ENCODE results near the gene PDE7B. TPM values are rescaled to one million over a fixed set of nuclear protein-coding genes. Genes with fewer than 3 reads are reported as not detected.

Gene PDE7B
- total RNA-seq, 1 experiment from 2014 or later, result not detected

DNA sequence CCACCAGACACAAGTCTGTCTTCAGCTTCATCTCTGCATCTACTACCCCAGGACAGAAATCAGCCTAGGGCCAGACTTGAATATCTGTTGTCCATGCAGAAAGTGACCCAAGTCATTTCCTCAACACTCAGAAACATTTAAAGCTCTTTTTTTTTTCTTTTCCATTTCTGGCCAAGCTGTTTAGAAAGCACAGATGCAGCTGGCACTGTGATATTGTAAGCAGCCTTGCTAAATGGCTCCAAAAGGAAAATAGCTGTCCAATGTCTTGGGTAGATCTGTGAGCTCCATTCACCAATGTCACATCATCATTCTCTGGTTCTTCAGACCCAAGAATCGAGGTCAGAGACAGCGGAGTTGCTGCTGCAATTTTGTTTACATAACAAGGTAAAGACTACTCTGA lies 174.2 kb downstream of the PDE7B start:
- H3K9me3 Mint-ChIP-seq, result no peaks in the 10 kb centered on the region
- no peak overlapping the region for H3K4me3 Mint-ChIP-seq
- no peaks in the 10 kb centered on the region for H3K27me3 Mint-ChIP-seq (ENCODE audit: low read depth)
- no peak for DNase-seq (ENCODE audit: low spot score)
- no peaks in the 10 kb centered on the region for H3K36me3 Mint-ChIP-seq
- no peak for ATAC-seq
- H3K4me1 Mint-ChIP-seq, result no peaks in the 10 kb centered on the region
- TF ChIP-seq, protein P1, sequence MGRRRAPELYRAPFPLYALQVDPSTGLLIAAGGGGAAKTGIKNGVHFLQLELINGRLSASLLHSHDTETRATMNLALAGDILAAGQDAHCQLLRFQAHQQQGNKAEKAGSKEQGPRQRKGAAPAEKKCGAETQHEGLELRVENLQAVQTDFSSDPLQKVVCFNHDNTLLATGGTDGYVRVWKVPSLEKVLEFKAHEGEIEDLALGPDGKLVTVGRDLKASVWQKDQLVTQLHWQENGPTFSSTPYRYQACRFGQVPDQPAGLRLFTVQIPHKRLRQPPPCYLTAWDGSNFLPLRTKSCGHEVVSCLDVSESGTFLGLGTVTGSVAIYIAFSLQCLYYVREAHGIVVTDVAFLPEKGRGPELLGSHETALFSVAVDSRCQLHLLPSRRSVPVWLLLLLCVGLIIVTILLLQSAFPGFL (CRISPR knock-in tag; IDR thresholded peaks at IDR 0.05; ENCODE audit: borderline replicate concordance), result no peak
- TF ChIP-seq HMGA2 (CRISPR knock-in tag; IDR thresholded peaks at IDR 0.05) (no peak), JUN (CRISPR knock-in tag; IDR thresholded peaks at IDR 0.05) (no peak), NR3C1 (CRISPR knock-in tag; conservative IDR thresholded peaks at IDR 0.05; ENCODE audit: low read depth) (no peak), ETV6 (CRISPR knock-in tag; IDR thresholded peaks at IDR 0.05) (no peak), ATF1 (CRISPR knock-in tag; IDR thresholded peaks at IDR 0.05) (no peak), ZNF219 (CRISPR knock-in tag; IDR thresholded peaks at IDR 0.05; ENCODE audit: borderline replicate concordance) (no peak), SP1 (CRISPR knock-in tag; conservative IDR thresholded peaks at IDR 0.05) (no peak), TEAD1 (CRISPR knock-in tag; IDR thresholded peaks at IDR 0.05) (no peak), SMAD4 (CRISPR knock-in tag; IDR thresholded peaks at IDR 0.05) (no peak), CBFB (CRISPR knock-in tag; IDR thresholded peaks at IDR 0.05; ENCODE audit: low read depth) (no peak), TP53 (CRISPR knock-in tag; IDR thresholded peaks at IDR 0.05) (no peak)
- TF ChIP-seq, protein P2, sequence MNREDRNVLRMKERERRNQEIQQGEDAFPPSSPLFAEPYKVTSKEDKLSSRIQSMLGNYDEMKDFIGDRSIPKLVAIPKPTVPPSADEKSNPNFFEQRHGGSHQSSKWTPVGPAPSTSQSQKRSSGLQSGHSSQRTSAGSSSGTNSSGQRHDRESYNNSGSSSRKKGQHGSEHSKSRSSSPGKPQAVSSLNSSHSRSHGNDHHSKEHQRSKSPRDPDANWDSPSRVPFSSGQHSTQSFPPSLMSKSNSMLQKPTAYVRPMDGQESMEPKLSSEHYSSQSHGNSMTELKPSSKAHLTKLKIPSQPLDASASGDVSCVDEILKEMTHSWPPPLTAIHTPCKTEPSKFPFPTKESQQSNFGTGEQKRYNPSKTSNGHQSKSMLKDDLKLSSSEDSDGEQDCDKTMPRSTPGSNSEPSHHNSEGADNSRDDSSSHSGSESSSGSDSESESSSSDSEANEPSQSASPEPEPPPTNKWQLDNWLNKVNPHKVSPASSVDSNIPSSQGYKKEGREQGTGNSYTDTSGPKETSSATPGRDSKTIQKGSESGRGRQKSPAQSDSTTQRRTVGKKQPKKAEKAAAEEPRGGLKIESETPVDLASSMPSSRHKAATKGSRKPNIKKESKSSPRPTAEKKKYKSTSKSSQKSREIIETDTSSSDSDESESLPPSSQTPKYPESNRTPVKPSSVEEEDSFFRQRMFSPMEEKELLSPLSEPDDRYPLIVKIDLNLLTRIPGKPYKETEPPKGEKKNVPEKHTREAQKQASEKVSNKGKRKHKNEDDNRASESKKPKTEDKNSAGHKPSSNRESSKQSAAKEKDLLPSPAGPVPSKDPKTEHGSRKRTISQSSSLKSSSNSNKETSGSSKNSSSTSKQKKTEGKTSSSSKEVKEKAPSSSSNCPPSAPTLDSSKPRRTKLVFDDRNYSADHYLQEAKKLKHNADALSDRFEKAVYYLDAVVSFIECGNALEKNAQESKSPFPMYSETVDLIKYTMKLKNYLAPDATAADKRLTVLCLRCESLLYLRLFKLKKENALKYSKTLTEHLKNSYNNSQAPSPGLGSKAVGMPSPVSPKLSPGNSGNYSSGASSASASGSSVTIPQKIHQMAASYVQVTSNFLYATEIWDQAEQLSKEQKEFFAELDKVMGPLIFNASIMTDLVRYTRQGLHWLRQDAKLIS (CRISPR knock-in tag; IDR thresholded peaks at IDR 0.05; ENCODE audit: borderline replicate concordance), result no peak
- TF ChIP-seq, protein P3, sequence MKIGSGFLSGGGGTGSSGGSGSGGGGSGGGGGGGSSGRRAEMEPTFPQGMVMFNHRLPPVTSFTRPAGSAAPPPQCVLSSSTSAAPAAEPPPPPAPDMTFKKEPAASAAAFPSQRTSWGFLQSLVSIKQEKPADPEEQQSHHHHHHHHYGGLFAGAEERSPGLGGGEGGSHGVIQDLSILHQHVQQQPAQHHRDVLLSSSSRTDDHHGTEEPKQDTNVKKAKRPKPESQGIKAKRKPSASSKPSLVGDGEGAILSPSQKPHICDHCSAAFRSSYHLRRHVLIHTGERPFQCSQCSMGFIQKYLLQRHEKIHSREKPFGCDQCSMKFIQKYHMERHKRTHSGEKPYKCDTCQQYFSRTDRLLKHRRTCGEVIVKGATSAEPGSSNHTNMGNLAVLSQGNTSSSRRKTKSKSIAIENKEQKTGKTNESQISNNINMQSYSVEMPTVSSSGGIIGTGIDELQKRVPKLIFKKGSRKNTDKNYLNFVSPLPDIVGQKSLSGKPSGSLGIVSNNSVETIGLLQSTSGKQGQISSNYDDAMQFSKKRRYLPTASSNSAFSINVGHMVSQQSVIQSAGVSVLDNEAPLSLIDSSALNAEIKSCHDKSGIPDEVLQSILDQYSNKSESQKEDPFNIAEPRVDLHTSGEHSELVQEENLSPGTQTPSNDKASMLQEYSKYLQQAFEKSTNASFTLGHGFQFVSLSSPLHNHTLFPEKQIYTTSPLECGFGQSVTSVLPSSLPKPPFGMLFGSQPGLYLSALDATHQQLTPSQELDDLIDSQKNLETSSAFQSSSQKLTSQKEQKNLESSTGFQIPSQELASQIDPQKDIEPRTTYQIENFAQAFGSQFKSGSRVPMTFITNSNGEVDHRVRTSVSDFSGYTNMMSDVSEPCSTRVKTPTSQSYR (CRISPR knock-in tag; IDR thresholded peaks at IDR 0.05), result no peak
- TF ChIP-seq, protein P4, sequence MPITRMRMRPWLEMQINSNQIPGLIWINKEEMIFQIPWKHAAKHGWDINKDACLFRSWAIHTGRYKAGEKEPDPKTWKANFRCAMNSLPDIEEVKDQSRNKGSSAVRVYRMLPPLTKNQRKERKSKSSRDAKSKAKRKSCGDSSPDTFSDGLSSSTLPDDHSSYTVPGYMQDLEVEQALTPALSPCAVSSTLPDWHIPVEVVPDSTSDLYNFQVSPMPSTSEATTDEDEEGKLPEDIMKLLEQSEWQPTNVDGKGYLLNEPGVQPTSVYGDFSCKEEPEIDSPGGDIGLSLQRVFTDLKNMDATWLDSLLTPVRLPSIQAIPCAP (CRISPR knock-in tag; IDR thresholded peaks at IDR 0.05), result no peak
- TF ChIP-seq, protein P5, sequence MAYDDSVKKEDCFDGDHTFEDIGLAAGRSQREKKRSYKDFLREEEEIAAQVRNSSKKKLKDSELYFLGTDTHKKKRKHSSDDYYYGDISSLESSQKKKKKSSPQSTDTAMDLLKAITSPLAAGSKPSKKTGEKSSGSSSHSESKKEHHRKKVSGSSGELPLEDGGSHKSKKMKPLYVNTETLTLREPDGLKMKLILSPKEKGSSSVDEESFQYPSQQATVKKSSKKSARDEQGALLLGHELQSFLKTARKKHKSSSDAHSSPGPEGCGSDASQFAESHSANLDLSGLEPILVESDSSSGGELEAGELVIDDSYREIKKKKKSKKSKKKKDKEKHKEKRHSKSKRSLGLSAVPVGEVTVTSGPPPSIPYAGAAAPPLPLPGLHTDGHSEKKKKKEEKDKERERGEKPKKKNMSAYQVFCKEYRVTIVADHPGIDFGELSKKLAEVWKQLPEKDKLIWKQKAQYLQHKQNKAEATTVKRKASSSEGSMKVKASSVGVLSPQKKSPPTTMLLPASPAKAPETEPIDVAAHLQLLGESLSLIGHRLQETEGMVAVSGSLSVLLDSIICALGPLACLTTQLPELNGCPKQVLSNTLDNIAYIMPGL (CRISPR knock-in tag; IDR thresholded peaks at IDR 0.05), result no peak
- TF ChIP-seq, protein P6, sequence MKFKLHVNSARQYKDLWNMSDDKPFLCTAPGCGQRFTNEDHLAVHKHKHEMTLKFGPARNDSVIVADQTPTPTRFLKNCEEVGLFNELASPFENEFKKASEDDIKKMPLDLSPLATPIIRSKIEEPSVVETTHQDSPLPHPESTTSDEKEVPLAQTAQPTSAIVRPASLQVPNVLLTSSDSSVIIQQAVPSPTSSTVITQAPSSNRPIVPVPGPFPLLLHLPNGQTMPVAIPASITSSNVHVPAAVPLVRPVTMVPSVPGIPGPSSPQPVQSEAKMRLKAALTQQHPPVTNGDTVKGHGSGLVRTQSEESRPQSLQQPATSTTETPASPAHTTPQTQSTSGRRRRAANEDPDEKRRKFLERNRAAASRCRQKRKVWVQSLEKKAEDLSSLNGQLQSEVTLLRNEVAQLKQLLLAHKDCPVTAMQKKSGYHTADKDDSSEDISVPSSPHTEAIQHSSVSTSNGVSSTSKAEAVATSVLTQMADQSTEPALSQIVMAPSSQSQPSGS (CRISPR knock-in tag; IDR thresholded peaks at IDR 0.05; ENCODE audit: borderline replicate concordance, low read depth), result no peak
- TF ChIP-seq, protein P7, sequence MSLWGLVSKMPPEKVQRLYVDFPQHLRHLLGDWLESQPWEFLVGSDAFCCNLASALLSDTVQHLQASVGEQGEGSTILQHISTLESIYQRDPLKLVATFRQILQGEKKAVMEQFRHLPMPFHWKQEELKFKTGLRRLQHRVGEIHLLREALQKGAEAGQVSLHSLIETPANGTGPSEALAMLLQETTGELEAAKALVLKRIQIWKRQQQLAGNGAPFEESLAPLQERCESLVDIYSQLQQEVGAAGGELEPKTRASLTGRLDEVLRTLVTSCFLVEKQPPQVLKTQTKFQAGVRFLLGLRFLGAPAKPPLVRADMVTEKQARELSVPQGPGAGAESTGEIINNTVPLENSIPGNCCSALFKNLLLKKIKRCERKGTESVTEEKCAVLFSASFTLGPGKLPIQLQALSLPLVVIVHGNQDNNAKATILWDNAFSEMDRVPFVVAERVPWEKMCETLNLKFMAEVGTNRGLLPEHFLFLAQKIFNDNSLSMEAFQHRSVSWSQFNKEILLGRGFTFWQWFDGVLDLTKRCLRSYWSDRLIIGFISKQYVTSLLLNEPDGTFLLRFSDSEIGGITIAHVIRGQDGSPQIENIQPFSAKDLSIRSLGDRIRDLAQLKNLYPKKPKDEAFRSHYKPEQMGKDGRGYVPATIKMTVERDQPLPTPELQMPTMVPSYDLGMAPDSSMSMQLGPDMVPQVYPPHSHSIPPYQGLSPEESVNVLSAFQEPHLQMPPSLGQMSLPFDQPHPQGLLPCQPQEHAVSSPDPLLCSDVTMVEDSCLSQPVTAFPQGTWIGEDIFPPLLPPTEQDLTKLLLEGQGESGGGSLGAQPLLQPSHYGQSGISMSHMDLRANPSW (CRISPR knock-in tag; conservative IDR thresholded peaks at IDR 0.05; ENCODE audit: low read depth), result no peak
- ChIA-PET CTCF (no interaction called here), POLR2A (no interaction called here)
- no peak overlapping the region for H3K27ac Mint-ChIP-seq

Data from WTC11 (cell line).